SH-SY5Y (cell line): ENCODE data around the gene NBEAL2.

Source experiments
- GATA2 ChIP-seq: IDR thresholded peaks from 2 replicates; pipeline ENCODE4 v1.6.1; 2011; ENCODE audit warnings: mild to moderate bottlenecking, low read depth, low read length
- GATA3 ChIP-seq: IDR thresholded peaks from 2 replicates; pipeline ENCODE4 v1.6.1; 2011; ENCODE audit warnings: low read depth, mild to moderate bottlenecking, low read length, moderate library complexity

DNA sequence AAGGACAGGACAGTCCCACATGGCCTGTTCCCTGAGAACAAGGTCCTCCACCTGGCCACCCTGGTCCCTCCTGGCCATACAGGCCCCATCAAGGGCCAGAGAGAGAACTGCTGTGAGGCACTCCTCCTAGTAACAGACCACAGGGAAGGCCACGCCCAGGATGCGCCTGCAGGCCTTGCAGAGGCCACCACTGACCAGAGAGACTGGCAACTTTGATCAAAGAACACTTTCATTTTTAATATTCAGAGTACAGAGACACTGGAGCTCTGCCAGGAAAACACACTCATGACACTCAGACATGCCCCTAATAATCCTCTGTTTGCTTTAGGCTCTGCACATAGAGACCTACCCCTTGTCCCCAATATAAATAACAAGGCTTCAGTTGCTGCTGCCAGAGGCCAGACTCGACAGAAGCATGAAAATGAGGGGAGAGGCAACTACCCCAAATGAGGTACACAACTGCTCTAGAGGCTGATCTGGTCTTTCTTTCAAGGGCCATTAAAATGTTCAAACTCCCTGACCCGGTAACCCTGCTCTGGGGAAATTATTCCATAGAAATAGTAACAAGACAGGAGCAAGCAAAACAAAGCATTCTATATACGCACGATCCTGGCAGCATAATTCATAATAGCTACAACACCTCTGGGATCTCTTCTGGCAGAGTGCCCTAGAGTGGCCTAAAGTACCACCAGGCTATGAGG, 47.7 kb upstream of the NBEAL2 start:
- TF ChIP-seq GATA2 (no peak), GATA3 (no peak)
